Left renal cortex interstitium (tissue), 4 donors: ENCODE data around the gene FILIP1L. TPM values are rescaled to one million over a fixed set of nuclear protein-coding genes. Genes with fewer than 3 reads are reported as not detected.

ENCODE experiments used
- DNase-seq, 4 donors: peaks; one replicate each; pipeline ENCODE4 v3.0.0-alpha.2; 2013; ENCODE audit warnings: low read depth in 4 of 4, low spot score in 2 of 4, missing footprints in 1 of 4
- polyA plus RNA-seq, 4 donors: library from polyadenylated mRNA; unstranded; fragments of 120-200 nt; gene quantifications; one replicate each; pipeline ENCODE4 v1.2.1, GENCODE V29; 2013; ENCODE audit not compliant: insufficient read length in 4 of 4

FILIP1L gene
- 10 to 100 TPM; 15.3 to 21.7 (median 17.5) TPM for polyA plus RNA-seq

DNA sequence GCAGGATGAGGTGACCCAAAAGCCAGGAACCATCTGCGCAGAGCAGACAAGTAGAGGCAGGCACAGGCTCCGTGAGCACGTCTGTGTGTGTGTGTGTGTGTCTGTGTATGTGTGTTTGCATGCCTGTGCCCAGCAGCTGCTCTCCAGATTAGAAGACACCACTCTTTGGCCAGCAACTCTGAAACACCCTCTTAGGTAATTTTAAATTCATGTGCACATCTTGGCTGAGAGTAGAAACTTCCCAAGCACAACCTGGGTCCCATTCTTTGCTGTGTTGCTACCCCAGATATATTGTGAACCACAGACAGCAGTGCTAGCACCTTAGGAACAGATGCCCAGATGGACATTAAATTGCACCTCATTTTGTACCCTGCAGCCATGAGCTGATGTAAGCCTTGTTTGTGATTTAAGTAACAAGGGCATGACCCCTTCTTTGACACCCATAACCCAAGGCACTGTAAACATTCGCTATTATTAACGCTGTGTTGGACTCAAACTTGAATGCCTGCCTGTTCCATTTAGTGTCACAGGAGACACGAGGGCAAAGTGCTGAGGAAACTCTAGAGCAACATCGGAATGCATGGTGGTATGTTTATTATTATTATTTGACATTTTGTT is at the start of gene FILIP1L:
Gene FILIP1L, minus strand, starts transcription at position 89 of the 618 bp plus-strand sequence.
- DNase-seq = no peak

DNA sequence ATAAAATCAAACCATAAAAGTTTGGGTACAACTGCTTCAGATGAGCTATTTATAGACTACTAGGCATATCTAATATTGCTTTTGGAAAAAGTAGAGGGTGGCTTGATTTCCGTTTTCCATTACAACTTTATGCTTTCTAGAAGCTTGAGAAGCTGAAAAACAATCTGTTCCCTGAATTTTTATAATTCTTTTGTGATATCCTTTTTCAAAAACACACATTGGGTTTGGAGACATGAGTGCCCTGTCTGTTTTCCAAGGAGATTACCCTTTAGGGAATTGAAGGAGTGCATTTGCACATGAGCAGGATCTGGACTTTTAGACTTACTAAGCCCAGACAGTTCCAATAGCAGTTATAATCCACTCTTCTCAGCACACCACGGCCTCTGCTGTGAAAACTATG is 49.5 kb upstream of the FILIP1L start:
- no peak for DNase-seq

DNA sequence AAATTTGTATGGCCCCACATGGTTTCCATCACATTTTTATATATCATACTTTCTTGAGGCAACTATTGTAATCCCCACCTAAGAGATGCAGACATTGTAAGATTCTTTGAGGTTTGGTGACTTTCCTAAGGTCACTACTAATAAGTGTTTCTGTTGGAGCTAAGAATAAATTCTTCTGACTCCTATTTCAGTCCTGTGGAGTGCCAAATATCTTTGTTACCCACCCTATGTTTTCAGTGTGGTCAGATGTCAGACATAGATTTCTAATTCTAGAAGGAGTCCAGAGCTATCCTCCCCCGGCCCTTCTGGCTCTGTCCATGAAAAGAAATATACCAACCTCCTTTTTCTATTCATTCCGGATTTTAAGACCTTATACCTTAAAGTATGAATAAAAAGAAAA is 46.2 kb upstream of the FILIP1L start:
- no peak for DNase-seq

DNA sequence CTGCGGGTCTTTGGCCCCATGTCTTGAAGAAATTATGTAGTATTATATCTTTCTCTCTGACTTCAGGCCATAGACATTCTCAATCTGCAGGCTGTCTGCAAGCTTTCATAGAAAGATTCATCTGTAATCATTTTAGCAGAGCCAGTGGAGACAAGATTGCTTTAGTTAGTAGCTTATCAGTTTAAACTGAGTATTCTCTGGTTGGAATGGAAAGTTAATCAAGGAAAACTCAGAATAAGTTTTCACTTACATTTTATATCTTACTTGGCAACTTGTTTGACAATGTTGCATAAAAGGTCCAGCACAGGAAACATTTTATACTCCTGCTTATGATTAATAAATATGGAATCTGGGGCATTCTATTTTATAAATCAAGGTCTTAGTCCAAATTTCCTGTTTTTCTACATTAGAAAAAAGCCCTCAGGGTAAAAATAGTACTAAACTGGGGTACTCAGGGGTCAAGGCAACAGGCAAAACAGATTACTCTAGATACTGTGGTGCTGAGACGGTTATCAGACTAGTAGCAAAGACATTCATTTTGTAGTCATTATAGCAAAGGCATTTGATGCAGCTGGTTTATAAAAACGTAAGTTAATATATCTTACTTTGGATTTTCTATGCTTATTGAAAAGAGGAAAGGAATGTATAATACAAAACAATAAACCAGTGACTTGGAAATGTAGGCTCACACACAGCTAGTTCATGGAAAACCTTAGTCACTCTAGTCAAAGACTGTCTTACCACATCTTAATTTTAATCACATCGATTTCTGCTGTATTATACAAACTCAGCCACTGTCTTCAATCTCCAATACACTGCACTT is 45.2 kb upstream of the FILIP1L start:
- DNase-seq = no peak

DNA sequence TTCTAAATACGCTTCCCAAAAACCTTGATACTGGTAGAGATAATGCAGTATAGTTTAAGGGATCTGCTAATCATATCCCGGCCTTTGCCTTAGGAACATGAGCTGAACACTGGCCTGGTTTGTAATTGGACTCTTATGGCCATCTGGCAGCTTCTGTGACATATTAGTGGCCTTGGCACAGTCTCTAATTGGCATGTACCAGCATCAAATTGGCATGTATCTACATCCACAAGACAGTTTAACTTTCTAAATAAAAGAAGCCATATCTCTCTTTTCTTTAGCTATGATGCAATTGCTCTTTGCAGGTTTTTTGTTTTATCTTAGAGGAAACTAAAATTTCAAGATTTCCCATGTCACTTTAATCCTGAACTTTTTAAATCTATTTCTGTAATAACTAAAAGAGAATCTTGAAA is 44.6 kb upstream of the FILIP1L start:
- no peak for DNase-seq

DNA sequence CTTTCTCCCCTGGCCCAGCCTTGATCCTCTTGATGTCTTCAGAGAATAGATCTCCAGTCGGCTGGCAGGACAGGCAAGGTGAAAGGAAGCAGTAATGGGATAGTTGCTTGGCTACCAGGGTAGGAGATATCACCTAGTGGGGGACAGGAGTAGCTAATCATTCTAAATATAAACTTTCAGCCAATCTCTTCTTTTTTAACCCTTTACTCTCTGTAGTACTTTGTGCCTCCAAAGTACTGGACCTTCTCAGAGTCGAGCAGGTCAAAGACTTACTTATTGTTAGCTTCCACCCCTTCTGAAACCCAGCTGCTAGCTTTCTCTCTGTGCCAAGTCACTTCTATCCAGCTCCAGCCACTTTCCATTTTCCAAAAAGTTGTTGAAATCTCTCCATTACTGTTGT is 43.4 kb upstream of the FILIP1L start:
- DNase-seq = no peak

DNA sequence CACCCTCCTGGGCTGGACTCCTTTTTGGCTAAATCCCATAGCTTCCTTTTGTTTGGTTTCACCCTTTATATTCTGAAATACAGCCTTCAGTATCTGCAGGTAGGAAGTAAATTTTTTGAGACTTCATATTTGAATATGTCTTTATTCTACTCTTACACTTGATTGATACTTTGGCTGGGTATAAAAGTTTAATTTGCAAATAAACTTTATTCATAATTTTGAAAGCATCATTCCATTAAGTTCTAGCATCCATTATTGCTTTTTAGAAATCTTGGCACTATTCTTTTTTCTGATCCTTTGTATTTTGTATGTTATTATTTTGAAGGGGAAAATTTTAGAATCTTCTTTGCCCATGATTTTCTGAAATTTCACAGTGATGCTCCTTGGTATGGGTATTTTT is 41.3 kb upstream of the FILIP1L start:
- DNase-seq = no peak

DNA sequence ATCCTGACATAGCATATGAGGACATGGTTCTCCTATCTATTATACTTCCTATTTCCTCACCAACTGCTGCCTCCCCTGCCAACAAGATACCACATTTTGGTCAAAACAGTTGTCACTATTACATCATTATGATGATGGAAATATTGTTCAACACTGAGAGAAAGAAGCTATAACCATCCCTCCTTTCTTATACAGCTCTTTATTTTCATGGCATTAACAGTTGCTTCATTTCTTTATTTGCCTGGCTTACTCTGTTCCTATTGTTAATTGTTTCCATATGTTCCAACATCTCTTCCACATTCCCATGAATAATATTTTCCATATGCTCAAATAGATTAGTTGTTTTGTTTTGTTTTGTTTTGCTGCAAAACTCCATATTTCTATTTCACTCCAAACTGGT is 40.8 kb upstream of the FILIP1L start:
- no peak for DNase-seq

DNA sequence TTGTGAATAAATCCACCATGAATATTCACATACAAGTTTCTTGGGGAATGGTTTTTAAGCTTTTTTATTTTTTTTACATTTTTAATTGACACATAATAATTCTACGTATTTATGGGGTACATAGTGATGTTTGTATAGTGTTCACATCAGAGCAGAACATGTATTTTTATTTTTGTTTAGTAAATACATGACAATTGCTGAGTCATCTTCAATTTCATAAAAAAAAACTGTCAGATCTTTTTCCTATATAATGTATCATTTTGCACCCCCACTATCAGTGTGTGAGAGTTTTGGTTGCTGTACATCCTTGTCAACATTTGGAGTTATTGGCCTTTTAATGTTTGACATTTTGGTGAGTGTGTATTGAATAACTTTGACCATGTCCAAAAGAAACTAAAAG is 39.9 kb upstream of the FILIP1L start:
- no peak for DNase-seq

DNA sequence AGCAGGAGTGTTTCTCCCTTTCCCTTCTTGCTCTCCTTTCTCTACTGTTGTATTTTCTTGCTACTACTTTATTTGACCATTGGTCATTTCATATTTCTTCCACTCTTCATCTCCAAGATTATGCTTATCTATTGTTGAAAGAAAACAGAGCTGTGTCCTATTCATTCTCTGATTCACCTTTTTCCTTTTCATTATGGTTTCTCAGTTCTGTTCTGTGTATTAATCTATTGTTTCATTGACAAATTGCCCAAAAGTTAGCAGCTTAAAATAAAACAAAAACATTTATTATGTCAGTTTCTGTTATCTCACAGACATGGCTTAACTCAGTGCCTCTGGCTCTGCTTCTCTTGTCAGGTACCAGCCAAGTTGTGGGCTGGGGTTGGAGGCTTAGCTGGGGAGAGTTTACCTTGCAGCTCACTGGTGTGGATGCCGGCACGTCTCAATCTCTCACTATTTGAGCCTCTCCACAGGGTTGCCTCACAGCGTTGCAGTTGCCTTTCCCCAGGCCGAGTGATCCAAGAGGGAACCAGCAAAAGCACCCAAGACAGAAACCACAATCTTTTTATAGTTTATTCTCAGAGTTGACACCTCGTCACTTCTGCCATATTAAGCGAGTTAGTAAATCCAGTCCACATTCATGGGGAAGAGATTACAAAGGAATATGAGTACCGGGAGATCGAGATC is 36.9 kb upstream of the FILIP1L start:
- DNase-seq = no peak

DNA sequence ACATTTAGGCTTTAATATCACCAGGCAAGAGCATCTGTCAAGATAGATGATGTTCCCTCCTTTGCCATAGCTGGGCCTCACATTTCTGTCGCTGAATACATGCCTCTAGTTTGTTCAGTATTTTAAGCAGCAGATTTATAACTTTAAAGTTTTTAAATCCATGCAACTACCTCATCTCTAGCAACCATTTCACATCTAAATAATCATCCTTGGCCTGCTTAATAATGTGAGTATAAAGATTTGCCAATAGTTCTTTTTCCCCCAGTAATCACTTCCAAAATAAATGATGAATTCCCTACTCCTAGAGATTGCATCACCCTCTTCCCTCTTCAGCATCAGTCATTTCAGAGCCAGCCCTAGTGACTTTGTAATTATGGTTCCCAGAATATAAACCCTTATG is 36.2 kb upstream of the FILIP1L start:
- no peak for DNase-seq

DNA sequence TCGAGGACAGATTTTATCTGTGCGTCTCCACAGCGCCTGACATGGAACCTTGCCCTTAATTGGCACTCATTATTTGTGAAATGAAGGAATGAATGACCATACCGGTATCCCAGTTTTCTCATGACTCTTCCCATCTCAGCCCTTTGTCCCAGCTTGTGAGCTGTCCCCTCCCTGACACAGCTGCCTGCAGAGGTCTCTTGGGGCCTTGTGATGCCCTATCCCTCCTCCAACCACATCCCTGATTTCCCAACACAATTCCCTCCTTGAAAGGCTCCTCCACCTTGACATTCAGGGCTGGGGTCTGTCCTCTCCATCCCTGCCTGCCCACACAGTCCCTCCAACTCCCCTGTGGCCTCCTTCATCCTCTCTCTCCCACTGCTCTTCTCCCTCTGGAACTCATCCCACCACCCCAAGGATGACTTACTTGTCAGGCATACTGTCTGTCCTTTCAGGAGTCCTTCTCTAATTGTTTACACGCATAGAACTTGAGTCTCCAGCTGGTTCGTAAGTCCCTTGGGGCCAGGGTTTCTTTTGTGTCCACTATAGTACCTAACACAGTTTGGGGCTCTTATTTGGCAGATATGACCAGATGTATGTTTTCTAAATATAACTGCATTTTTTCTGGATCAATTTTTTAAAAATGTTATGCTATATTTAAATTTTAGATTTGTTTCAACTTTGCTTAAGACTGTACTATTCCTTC is 35.6 kb upstream of the FILIP1L start:
- no peak for DNase-seq

DNA sequence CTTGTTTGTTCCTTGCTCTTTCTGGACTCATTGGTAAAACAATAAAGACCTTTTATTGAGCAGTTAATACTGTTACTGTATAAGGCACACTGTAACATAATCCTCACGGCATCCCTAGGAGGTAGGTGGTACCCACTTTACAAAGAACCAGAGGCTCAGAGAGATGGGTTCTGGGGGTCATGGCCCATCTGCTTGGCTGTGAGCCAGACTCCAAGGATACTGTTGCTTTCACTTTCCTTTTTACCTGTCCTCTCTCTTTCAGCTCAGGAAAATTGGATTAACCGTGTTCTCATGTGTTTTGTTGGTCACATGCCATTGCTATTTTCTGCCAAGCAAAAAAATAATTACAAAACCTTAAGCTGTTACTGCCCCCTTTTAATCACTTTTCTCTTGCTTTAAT is 34.8 kb upstream of the FILIP1L start:
- no peak for DNase-seq

DNA sequence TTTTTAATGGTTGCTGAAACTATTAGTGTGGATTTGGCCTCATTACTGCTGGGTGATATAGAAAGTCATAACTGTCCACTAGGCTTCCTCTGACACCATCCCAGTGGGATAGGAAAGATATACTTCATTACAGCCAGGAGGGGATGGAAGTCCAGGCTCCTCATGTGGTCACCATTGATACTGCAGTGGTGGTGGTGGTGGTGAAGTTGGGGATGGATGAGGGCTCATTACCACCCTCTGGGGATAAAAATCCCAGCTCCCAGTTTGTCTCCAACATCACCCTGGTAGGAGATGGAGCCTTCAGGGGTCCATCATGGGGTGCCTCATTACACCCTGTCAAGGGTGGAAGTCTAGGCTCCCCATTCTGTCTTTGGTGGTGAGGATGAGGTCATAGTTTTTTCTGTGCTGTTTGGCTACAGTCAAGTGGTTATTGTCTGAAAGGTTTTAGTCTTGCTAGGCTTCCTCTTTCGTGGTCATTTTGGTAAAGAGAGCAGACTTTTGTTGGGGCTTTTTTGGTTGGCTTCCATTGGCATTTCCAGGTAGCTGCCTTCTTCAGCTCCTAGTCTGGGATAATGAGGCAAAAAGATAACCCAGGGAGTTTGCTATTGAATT is 30.1 kb upstream of the FILIP1L start:
- DNase-seq = no peak

DNA sequence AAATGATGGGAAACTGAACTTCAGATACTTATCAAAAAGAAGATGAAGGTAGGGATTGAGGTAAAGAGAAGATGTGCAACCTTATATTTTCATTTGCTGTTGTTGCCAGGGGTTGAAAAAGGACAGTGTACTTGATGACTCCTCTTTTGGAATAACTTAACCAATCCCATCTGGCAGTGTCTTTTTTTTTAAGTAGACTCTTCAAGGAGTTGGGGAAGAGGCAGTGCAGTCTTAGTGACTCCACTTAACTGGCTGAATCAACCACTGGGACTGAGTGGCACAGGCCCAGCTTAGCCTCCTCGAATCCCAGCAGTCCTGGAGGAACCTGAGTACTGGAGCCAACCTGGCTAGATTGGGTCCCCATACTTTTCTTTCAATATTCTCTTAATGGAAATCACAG is 27.3 kb upstream of the FILIP1L start:
- no peak for DNase-seq

DNA sequence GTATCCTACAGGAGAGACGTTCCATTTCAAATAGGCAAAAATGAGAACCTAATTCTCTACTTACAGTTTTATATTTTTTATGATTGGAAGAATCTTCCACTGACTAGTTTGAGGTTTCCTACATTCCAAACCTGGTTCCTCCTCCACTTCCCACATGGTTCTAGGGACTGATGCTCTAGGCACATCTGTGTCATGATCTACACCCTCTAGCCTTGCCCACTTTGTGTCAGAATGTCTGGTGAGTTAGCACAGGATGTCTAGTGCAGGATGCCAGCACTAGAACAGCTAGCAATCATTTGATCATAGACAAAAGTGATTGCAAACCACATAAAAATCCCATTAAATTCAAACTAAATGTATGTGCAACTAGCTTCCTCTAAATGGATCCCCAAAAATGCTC is 26.7 kb upstream of the FILIP1L start:
- no peak for DNase-seq

DNA sequence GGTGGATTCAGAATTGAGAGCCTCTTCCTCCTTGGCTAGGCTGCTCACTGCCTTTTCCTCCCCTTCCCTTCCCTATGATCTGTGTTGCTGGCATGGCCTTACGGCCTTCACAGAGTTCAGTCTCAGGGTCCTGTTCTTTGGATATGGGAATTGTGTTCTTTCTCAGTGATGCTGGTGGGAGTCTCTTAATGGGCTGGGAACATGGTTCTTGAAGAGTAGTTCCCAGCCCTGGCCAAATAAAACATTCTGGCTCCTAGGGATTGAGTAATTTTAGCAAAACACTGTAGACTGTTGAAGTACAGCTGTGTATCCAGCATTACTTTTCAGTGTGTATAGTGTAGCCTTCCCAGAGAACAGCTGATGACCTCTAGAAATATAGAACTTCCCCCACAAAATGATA is 22.6 kb upstream of the FILIP1L start:
- DNase-seq = no peak

DNA sequence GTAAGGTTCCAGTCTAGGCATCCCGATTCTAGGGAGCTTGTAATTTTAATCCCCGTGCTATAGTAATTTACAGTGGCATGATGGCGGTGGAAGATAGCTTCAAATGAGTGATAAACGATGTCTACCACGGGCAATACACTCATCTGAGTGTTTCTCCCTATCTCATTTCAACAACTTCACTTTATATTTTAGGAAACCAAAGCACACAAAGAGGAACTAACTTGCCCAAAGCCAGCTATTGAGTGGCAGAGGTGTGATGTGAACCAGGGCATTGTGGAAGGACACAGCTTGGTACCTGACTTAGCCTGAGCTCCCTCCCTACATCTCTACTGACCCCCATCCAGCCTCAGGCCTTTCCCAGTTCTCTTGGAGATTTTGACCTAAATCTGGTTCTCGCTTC is 16.9 kb upstream of the FILIP1L start:
- DNase-seq = no peak

DNA sequence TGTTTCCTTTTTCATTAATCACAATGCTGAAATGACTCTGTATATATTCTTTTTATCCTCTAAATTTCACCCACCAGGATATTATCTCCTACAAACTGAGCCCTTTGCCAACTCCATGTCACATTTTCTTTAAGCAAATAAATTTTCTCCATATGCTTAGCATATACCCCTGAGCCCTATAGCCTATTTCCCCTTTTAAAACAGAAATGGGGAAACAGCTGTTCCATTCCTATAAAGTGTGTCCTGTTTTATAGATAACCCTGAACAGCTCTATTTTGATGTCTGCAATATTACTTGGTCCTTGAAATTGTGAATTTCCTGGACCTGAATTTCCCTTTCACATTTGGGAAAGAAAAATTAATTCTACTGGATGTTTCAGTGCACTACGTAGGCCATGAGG is 15.6 kb upstream of the FILIP1L start:
- no peak for DNase-seq

DNA sequence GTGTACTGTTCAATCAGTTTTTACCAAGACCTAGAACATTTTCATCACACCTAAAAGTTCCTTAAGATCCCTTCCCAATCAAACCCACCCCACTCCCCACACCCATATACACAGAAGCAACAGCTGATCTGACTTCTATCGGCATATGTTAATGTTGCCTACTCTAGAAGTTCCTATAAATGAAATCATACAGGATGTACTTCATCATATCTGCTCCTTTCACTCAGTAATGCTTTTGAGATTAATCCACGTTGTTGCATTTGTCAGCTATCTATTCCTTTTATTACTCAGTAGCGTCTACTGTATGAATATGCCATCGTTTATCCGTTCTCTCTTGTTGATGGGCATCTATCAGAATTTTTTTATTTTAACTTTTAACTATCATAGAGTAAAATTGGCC is 14.3 kb upstream of the FILIP1L start:
- DNase-seq = no peak

DNA sequence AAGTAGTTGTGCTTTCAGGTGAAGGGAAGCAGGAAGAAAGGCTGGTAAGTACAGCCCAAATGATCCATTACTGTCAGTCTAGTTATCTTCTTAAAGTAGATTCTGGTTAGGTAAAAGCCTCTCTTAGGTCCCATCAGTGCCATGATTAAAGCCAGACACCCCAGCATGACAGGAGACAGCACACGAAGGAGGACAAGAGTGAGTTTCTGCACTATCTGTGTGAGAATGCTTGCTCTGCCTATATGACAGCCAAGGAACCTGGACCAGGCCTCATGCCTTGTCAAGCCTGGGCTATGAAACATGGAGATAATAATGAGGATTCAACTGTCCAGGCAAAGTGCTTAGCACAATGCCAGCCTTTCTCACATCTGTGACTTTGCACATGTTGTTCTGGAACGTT is 13.5 kb upstream of the FILIP1L start:
- DNase-seq = no peak
